Measurements from ENCODE around the gene ERMN.
A peak's percentile ranks its signal among the peaks of the same experiment; 100 is the strongest.

The ERMN gene

GRCh38 chr2:157327621-157328500, 2.2 kb upstream of the ERMN start:
- DNase-seq = peak; percentile 56 to 62

DNA sequence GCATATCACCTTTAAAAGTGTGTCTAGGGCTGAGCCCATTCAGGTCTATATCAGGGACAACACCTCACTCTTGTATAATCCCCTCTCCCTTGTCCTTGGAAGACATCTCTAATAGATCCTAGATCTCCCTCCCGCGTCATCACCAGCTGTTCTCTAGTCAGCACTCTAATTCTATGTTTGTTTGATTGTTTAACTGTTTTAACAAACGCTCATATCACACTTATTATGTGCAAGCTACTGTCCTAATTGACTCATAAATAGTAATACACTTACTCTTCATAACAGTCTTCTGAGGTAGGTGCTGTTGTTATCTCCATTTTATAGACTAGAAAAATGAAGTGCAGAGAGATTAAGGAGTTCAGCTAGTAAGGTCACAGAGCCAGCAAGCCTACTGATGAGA, 1.6 kb upstream of the ERMN start:
- DNase-seq = no peak

DNA sequence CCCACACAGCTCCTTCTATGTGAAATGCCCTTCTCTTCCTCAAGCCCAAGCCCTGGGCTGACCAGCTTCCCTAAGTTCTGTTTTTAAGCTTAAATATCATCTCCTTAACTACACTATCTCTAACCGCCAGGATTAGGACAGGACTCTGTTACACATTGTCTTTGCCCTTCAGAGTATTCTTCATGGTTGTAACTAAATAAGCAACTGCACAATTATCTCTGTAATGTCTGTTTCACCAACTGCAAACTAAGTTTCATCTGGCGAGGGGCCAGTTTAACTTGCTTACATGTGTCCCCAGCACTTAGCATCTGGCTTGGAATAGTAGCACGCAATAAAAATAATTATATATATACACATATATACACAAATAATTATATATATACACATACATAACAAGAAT, 1.1 kb upstream of the ERMN start:
- no peak for DNase-seq

DNA sequence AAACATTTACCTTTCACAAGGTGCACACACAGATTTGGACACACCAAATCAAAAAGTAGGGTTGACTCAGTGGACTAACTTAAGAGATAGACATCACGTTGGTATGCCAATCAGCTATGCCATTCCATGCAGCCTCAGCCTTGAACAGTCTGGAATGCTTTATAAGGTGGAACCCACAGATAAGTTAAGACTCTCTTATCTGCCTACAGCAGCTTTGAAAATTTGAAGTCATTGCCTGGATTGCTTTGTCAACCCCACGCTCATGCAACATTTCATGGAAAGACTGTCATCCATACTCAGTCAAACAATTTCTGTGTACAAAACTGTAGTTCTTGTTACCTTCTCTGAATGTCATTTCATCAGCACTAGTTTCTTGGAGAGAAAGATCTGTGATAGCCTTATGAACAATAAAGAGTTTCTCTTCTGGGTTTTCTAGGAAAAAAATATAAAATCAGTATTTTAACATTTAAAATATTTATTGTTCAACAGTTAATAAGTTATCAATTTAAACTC, 1.2 kb downstream of the ERMN start:
- DNase-seq = no peak

- DNase-seq = no peak
Observed at GRCh38 chr2:157322432-157322831, 3.2 kb downstream of the ERMN start.

DNA sequence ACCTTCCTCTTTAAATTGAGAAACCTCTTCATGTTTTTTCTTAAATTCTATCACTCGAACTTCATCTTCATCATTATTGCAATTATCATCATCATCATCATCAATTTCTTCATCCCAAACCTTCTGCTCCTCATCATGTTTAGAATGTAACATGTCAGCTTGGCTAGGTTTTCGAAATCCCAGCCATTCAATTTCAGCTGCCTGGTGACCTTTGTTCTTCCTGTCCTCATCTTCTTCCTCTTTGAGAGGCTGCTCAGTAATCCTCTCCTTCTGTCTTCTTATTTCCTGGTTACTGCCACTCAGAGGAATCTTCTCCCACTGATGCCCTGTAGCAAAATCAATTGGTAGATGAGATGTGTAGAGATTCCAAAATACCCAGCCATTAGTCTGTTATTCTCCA, 4.2 kb downstream of the ERMN start:
- no peak for DNase-seq

DNA sequence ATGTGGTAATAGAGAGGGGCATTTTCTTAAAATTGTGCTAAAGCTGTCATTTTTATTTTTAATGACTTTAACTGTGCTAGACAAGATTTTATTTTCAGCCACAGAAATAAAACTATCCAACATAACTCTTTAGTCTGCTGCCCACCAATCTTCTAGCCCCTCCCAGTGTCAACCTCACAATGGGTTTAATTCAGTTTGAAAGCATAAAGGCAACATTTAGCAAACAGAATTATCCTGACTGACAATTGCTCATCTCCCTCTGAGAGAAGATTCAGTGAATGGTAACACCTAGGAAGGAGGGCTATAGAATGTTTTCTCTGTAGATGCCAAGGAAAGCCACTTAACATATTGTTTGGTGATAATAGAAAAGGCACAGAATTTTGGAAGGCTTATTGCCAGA, 5.2 kb downstream of the ERMN start:
- no peak for DNase-seq

GRCh38 chr2:157319795-157320194, 5.8 kb downstream of the ERMN start:
- DNase-seq = no peak

DNA sequence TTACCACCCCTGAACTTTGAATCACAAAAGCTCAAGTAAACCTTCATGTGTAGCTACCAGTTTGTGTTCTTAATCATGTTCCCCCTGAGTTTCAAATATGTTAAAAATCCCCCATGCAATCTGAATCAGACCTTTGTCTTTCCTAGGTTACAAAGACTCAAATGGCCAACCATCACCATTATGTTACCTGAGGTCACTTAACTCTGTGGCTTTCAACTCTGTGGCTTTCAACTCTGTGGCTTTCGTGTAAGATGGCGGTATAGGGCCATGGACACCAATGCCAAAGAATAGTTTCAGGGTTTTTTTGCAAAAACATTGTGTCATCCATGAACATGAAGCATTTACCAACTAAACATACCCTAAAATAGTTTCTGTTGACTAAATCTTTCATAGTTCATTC, 6.7 kb downstream of the ERMN start:
- no peak for DNase-seq

DNA sequence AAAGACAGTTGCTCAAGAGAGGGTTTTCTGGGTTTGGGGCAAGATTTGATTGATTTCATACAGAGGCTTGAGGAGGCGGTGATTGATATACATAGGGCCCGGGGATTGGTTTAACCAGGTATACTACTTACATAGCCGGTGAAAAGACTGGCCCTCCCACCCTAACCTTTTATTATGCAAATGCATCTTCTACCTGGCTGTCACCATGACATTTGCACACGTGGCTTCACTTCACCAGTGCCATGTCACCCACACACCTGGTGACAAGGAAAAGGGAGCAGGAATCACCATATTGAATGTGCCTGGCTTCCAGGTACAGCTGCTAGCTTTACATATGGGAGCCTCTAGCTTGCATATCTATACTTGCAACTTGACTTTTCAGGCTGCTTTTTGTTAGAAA, 9.7 kb downstream of the ERMN start:
- DNase-seq = no peak

DNA sequence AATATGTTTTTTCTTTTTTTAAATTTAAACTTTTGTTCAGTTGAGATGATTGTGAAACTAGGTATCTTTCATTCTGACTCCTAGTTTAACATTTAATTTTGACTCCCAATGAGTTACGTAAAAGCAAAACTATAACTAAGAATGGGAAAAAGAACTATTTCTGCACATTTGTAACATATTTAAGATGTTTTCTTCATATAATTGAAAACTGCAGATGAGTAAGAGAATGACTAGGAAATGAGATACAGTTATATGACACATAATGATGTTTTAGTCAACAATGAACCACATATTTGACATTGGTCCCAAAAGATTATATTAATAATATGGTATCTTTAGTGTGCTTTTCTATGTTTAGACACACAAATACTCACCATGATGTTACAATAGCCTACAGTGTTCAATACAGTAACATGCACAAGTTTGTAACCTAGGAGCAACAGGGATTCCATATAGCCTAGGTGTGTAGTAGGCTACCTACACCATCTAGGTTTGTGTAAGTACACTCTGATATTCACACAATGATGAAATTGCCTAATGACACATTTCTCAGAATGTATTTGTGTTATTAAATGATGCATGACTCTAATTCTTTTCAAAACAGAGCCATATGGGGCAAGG, 12.6 kb downstream of the ERMN start:
- no peak for DNase-seq

DNA sequence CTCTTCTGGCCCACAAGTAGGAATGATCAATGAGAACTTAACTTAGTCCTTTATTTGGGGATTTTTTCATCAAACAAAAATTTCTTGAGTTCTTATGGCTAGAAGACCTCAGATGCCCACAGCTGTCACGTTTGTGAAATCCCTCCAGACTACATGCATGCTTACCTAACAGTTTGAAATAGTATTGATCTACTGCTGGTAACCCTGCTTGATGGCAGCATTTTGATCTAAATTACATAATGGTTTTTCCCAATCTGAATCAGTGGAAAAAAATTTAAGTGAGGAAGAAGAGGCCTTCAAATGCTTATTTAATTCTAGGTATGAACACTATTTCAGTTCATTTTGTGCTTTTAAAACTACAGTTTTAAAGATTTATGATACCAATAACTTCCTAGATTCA, 13.9 kb downstream of the ERMN start:
- no peak for DNase-seq

DNA sequence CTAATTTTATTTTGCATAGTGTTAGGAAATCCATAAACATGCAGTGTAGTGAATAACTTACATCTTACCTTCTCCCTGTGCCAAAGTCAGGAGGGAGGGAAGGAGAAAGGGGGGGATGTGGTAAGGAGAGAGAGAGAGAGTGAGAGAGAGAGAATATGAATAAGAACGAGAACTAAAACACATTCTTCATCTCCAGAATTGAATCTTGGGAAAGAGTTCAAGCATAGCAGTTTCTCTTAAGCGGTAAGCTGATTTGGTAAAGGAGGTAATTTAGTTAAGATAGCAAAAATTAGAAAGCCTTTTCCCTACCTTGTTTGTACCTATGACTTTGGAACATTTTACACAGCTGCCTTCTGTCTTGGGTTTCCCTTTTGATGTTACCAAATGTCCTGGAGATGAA, 15.7 kb downstream of the ERMN start:
- no peak for DNase-seq

GRCh38 chr2:157307021-157307420, 18.6 kb downstream of the ERMN start:
- DNase-seq = no peak

DNA sequence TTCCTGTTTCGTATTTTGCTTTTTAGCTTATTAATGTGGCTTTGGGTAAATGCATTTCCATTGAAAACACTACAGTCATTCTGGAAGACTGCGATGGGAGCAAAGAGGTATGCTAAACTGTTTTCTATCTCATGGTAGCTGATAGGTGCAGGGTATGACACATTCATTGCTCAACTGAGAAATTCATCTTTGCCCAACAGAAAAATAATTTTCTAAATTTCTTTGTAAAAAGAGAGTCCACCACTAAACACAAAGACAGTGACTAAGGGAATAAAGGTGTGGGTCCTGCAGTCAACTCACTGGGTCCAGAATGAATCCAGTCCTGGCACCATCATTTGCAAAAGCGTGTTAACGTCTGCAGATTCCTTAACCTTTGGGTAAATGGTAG, 19.9 kb downstream of the ERMN start:
- no peak for DNase-seq

- DNase-seq = no peak
Observed at GRCh38 chr2:157304811-157305722, 20.6 kb downstream of the ERMN start.

DNA sequence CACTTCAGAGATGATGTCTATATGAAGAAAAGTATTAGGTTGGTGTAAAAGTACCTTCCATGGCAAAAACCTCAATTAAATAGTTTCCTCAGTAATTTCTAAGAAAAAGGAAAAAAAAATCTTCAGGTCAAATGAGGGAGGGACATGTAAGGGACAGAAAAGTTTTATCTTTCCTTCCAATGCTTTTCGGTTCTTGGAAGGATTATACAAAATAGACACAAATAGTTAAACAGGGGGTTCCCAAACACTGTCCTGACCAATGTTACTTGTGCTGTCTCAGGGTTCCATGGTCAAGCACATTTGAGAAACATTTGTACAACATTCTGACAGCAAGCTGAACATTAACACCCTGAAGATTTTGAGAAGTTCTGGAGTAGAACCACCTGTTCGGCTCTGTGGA, 22.0 kb downstream of the ERMN start:
- no peak for DNase-seq

DNA sequence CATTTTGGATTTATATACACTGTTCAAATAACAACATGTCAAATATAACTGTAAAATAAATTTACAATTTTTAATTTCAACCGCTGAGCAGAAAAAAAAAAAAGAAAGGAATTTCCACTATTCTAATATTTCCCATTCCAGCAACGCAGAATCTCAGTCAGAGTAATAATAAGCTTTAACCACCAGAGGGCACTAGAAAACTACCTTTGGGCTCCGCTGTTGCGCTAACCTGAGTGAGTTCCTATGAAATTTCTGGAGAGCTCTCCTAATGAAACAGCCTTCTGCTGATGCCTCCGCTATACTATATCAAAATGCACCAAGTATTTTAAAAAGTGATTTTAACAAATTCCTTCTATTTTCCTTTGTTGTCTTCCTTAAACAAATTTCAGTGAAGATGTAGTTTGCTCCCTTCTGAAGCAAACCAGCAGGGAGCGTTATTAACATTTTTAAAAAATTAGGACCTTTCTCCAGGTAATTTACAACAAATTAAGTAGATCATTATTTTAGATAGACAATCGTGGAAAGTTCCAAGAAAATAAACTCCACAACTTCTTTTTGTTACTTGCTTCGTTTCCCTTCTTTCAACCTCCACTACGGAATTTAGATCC, 23.0 kb downstream of the ERMN start:
- DNase-seq = peak; percentile 47 to 56

GRCh38 chr2:157301307-157301706, 24.3 kb downstream of the ERMN start:
- no peak for DNase-seq

DNA sequence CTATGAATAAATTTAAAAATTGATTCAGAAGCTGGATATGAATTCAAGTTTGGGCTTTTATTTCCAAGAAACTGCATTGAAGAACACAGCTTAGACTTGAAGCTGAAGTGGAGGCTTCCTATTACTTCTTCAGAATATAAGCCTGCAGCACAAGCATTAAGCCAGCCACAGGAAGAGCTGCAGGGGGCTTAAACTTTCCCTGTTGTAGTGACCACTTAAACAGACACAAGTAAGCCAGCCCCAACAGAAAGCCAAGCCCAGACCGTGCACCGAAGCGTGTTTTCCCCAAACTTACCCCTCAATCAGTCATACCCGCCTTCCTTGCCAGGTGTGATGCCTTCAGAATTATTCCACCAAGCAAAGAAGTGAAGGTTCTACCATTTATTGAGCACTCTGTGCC, 28.7 kb downstream of the ERMN start:
- DNase-seq = no peak

- DNase-seq = no peak
Observed at GRCh38 chr2:157296490-157296889, 29.1 kb downstream of the ERMN start.

DNA sequence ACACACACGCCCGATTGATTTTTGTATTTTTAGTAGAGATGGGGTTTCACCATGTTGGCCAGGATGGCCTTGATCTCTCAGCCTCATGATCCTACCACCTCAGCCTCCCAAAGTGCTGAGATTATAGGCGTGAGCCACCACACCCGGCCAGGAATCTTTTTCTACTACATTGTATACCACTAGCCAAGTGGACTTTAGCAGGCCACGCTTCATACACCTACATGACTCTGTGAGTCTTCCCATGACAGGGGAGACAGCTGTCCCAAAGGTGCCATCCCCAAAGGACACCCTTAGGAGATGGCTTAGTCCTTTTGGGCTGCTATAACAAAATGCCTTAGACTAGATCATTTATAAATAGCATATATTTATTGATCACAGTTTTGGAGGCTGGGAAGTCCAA, 32.8 kb downstream of the ERMN start:
- no peak for DNase-seq

DNA sequence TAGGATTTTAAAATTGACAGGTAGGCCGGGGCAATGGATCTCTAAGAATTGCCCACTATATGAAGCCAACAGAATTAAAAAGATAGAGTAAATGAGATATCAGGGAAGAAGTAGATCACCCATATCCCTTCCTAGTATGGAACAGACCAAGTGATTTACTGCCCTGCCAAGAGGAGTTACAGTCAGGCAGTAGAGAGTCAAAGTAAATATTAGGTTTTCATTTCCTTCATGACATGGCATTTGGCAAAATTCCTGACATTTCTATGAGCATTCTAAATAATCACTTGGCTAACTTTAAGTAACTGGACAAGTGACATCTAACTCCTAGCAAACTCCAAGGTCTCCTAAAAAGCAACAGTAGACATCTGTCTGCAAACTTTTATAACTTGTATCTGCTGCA, 34.6 kb downstream of the ERMN start:
- DNase-seq = no peak
